NT2/D1 (cell line): ENCODE data around the gene RAB5B.

Experiments used
- DNase-seq: peaks from one replicate; pipeline ENCODE4 v3.0.0-alpha.2; 2011; ENCODE audit warnings: low read depth, low spot score
- H3K27me3 ChIP-seq: 2 replicates; pipeline ENCODE4 v1.6.0; 2011; ENCODE audit warnings: mild to moderate bottlenecking; ENCODE audit not compliant: insufficient read length, insufficient read depth
- H3K36me3 ChIP-seq: 2 replicates; pipeline ENCODE4 v1.6.1; 2011; ENCODE audit warnings: mild to moderate bottlenecking, low read length, mixed read lengths; ENCODE audit not compliant: insufficient read depth, insufficient read length
- H3K4me1 ChIP-seq: 2 replicates; pipeline ENCODE4 v1.5.1; 2011; ENCODE audit not compliant: insufficient read depth, insufficient read length
- H3K4me3 ChIP-seq: 2 replicates; pipeline ENCODE4 v1.5.1; 2011; ENCODE audit warnings: low read depth; ENCODE audit not compliant: insufficient read length
- H3K9ac ChIP-seq: 2 replicates; pipeline ENCODE4 v1.6.0; 2011; ENCODE audit warnings: low read depth; ENCODE audit not compliant: insufficient read length
- H3K9me3 ChIP-seq: 2 replicates; pipeline ENCODE4 v1.5.1; 2011; ENCODE audit warnings: mild to moderate bottlenecking, low read length; ENCODE audit not compliant: insufficient read depth
- SUZ12 ChIP-seq: IDR thresholded peaks from 2 replicates; pipeline ENCODE4 v1.6.1; 2011; ENCODE audit not compliant: insufficient read length, insufficient read depth; ENCODE audit errors: extremely low read depth
- YY1 ChIP-seq: IDR thresholded peaks from 2 replicates; pipeline ENCODE4 v1.6.1; 2011; ENCODE audit not compliant: insufficient read length, insufficient read depth
- ZNF274 ChIP-seq: IDR thresholded peaks from 2 replicates; pipeline ENCODE4 v1.6.1; 2011; ENCODE audit warnings: mild to moderate bottlenecking, low read depth, low read length

Gene RAB5B

DNA sequence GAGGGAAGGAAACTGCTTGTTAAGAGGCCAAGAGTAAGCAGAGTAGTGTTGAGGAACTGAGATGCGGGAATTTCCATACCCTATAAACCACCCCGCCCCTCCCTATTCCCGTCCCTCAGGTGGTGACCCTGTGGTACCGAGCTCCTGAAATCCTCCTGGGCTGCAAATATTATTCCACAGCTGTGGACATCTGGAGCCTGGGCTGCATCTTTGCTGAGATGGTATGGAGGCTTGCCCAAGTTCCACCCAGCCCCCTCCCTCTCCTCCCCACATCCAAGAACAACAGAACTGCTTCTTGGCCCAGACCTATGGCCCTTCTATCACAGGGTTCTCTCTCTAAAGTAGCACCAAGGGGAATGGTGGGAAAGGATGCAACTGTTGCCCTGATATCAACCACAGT, 4.5 kb upstream of the RAB5B start:
- no peaks in the 10 kb centered on the region for H3K27me3 ChIP-seq
- no peaks in the 10 kb centered on the region for H3K9me3 ChIP-seq
- peaks cover 46% of the 10 kb centered on the region for H3K36me3 ChIP-seq
- no peak overlapping the region for H3K4me3 ChIP-seq
- no peak overlapping the region for H3K9ac ChIP-seq
- TF ChIP-seq SUZ12 (no peak), ZNF274 (no peak), YY1 (no peak)
- no peak for DNase-seq
- H3K4me1 ChIP-seq = peaks cover 7% of the 10 kb centered on the region

- Histone ChIP-seq H3K36me3 (peaks cover 46% of the 10 kb centered on the region), H3K27me3 (no peaks in the 10 kb centered on the region), H3K9ac (no peak overlapping the region), H3K9me3 (no peaks in the 10 kb centered on the region), H3K4me1 (peaks cover 7% of the 10 kb centered on the region), H3K4me3 (no peak overlapping the region)
- no peak for TF ChIP-seq YY1
- no peak for TF ChIP-seq SUZ12
- no peak for DNase-seq
These were observed 3.1 kb upstream of the RAB5B start for GRCh38 chr12:55970775-55971174.

DNA sequence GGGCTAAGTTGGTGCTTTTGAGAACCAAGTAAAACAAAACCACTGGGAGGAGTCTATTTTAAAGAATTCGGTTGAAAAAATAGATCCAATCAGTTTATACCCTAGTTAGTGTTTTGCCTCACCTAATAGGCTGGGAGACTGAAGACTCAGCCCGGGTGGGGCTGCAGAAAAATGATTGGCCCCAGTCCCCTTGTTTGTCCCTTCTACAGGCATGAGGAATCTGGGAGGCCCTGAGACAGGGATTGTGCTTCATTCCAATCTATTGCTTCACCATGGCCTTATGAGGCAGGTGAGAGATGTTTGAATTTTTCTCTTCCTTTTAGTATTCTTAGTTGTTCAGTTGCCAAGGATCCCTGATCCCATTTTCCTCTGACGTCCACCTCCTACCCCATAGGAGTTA, 1.8 kb upstream of the RAB5B start:
- H3K9ac ChIP-seq = no peak overlapping the region

DNA sequence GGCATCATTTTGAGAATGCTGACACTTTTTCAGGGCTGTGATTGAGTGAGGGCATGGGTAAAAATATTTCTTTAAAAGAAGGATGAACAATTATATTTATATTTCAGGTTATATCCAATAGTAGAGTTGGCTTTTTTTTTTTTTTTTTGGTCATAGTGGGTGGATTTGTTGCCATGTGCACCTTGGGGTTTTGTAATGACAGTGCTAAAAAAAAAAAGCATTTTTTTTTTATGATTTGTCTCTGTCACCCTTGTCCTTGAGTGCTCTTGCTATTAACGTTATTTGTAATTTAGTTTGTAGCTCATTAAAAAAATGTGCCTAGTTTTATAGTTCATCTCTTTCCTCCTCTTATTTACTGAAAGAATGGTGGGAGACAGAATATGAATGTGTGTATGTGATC, 1.4 kb upstream of the RAB5B start:
- H3K27me3 ChIP-seq = no peaks in the 10 kb centered on the region
- peaks cover 3% of the 10 kb centered on the region for H3K4me1 ChIP-seq
- H3K9ac ChIP-seq = peak overlapping the region; percentile 69
- no peak for DNase-seq
- peak overlapping the region; percentile 33 for H3K4me3 ChIP-seq
- peaks cover 60% of the 10 kb centered on the region for H3K36me3 ChIP-seq
- no peaks in the 10 kb centered on the region for H3K9me3 ChIP-seq
- TF ChIP-seq SUZ12 (no peak), YY1 (no peak), ZNF274 (no peak)

More for the DNA sequence above, 1.8 kb upstream of the RAB5B start:
- peaks cover 56% of the 10 kb centered on the region for H3K36me3 ChIP-seq
- H3K9me3 ChIP-seq = no peaks in the 10 kb centered on the region
- H3K4me1 ChIP-seq = peaks cover 3% of the 10 kb centered on the region
- TF ChIP-seq ZNF274 (no peak), YY1 (no peak), SUZ12 (no peak)
- no peak overlapping the region for H3K4me3 ChIP-seq
- no peak for DNase-seq
- H3K27me3 ChIP-seq = no peaks in the 10 kb centered on the region

GRCh38 chr12:55972911-55973598, 823 bp upstream of the RAB5B start:
- peak overlapping the region; percentile 33 for H3K4me3 ChIP-seq
- peaks cover 3% of the 10 kb centered on the region for H3K4me1 ChIP-seq
- TF ChIP-seq YY1 = no peak
- TF ChIP-seq SUZ12 = no peak
- TF ChIP-seq ZNF274 = no peak
- DNase-seq = no peak
- H3K9ac ChIP-seq = peak overlapping the region; percentile 69
- H3K36me3 ChIP-seq = peaks cover 61% of the 10 kb centered on the region
- H3K27me3 ChIP-seq = no peaks in the 10 kb centered on the region
- H3K9me3 ChIP-seq = no peaks in the 10 kb centered on the region

DNA sequence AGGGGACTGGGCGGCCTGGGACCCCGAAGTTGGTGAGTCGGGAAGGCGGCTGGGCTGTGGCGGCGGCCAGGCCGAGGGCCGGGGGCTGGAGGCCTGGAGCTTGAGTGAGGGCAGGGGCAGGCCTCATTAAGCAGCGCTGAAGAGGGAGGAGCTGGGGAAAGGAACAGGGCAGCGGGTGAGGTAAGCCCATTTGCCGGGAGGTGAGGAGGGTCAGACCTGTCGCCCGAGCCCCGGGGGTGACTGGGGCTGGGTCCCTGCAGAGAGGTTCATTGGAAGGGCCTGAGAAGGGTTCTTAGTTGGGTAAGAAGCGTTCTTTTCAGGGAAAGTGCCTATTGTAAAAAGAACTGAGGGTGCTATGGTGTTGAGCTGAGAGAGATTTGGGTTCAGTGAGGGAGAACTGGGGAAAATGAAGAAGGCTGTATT, 441 bp downstream of the RAB5B start:
- peaks cover 3% of the 10 kb centered on the region for H3K4me1 ChIP-seq
- peak; percentile 38 for DNase-seq
- H3K27me3 ChIP-seq = no peaks in the 10 kb centered on the region
- peaks cover 59% of the 10 kb centered on the region for H3K36me3 ChIP-seq
- no peaks in the 10 kb centered on the region for H3K9me3 ChIP-seq
- H3K4me3 ChIP-seq = peak overlapping the region; percentile 95
- TF ChIP-seq ZNF274 (no peak), YY1 (no peak), SUZ12 (no peak)
- H3K9ac ChIP-seq = peak overlapping the region; percentile 99

DNA sequence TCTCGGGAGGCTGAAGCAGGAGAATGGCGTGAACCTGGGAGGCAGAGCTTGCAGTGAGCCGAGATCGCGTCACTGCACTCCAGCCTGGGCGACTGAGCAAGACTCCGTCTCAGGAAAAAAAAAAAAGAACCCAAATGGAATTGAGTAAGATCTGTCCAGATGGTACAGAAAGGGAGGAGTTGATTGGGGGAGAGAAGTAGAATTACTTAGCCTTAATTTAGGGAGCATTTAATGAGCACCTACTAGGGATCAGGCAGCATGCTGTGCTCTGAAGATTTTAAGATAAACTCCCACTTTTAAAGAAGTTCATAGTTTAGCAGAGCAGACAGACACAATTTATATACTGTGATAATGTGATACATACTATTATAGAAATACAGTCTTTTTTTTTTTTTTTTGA, 4.5 kb downstream of the RAB5B start:
- no peak for DNase-seq
- H3K36me3 ChIP-seq = peaks cover 57% of the 10 kb centered on the region

More for the DNA sequence above, 4.5 kb downstream of the RAB5B start:
- H3K9me3 ChIP-seq = no peaks in the 10 kb centered on the region
- no peak overlapping the region for H3K9ac ChIP-seq
- TF ChIP-seq YY1 = no peak
- no peak for TF ChIP-seq ZNF274
- no peak for TF ChIP-seq SUZ12
- H3K27me3 ChIP-seq = no peaks in the 10 kb centered on the region
- no peak overlapping the region for H3K4me3 ChIP-seq
- H3K4me1 ChIP-seq = no peaks in the 10 kb centered on the region
